ENCODE measurements around the gene GRHL1.

Gene GRHL1

GRCh38 chr2:9946818-9947217 is 4.7 kb upstream of the GRHL1 start:
- no peak overlapping the region for H3K4me3 ChIP-seq (ENCODE audit: low read depth in 1 of 5, low read length in 5 of 5)
- no peak overlapping the region for H3K27ac ChIP-seq (ENCODE audit: low read depth, low read length)
- no peaks in the 10 kb centered on the region for H3K9me3 ChIP-seq (ENCODE audit: control insufficient read depth in 5 of 5, low read length in 5 of 5)
- H3K27me3 ChIP-seq (ENCODE audit: control insufficient read depth in 5 of 5, insufficient read depth in 4 of 5, low read length in 5 of 5), result peaks cover 0 to 19% (median 8%) of the 10 kb centered on the region in 5 donors
- no peaks in the 10 kb centered on the region for H3K36me3 ChIP-seq (ENCODE audit: control insufficient read depth in 5 of 5, insufficient read depth in 5 of 5, low read length in 5 of 5)
- H3K4me1 ChIP-seq (ENCODE audit: control insufficient read depth in 5 of 5, insufficient read depth in 5 of 5, low read length in 5 of 5), result peaks cover 0 to 9% (median 1%) of the 10 kb centered on the region in 5 donors
- H3K9ac ChIP-seq (ENCODE audit: low read length in 5 of 5), result no peak overlapping the region

- Histone ChIP-seq H3K9me3 (ENCODE audit: control insufficient read depth in 5 of 5, low read length in 5 of 5) (no peaks in the 10 kb centered on the region), H3K36me3 (ENCODE audit: control insufficient read depth in 5 of 5, insufficient read depth in 5 of 5, low read length in 5 of 5) (no peaks in the 10 kb centered on the region), H3K27me3 (ENCODE audit: control insufficient read depth in 5 of 5, insufficient read depth in 4 of 5, low read length in 5 of 5) (peaks cover 0 to 19% (median 7%) of the 10 kb centered on the region in 5 donors), H3K4me1 (ENCODE audit: control insufficient read depth in 5 of 5, insufficient read depth in 5 of 5, low read length in 5 of 5) (peaks cover 1 to 20% (median 15%) of the 10 kb centered on the region in 5 donors), H3K9ac (ENCODE audit: low read length in 5 of 5) (no peak overlapping the region), H3K4me3 (ENCODE audit: low read depth in 1 of 5, low read length in 5 of 5) (no peak overlapping the region), H3K27ac (ENCODE audit: low read depth, low read length) (no peak overlapping the region)
Measured at GRCh38 chr2:9948721-9949120, 2.8 kb upstream of the GRHL1 start.

GRCh38 chr2:9949239-9949991 is 2.1 kb upstream of the GRHL1 start:
- Histone ChIP-seq H3K27ac (ENCODE audit: low read depth, low read length) (no peak overlapping the region), H3K9me3 (ENCODE audit: control insufficient read depth in 5 of 5, low read length in 5 of 5) (no peaks in the 10 kb centered on the region), H3K27me3 (ENCODE audit: control insufficient read depth in 5 of 5, insufficient read depth in 4 of 5, low read length in 5 of 5) (peaks cover 0 to 17% (median 6%) of the 10 kb centered on the region in 5 donors), H3K36me3 (ENCODE audit: control insufficient read depth in 5 of 5, insufficient read depth in 5 of 5, low read length in 5 of 5) (no peaks in the 10 kb centered on the region), H3K4me3 (ENCODE audit: low read depth in 1 of 5, low read length in 5 of 5) (no peak overlapping the region), H3K9ac (ENCODE audit: low read length in 5 of 5) (no peak overlapping the region), H3K4me1 (ENCODE audit: control insufficient read depth in 5 of 5, insufficient read depth in 5 of 5, low read length in 5 of 5) (peaks cover 2 to 23% (median 22%) of the 10 kb centered on the region in 5 donors)

- peaks cover 2 to 24% (median 23%) of the 10 kb centered on the region in 5 donors for H3K4me1 ChIP-seq (ENCODE audit: control insufficient read depth in 5 of 5, insufficient read depth in 5 of 5, low read length in 5 of 5)
- H3K9me3 ChIP-seq (ENCODE audit: control insufficient read depth in 5 of 5, low read length in 5 of 5), result no peaks in the 10 kb centered on the region
- H3K4me3 ChIP-seq (ENCODE audit: low read depth in 1 of 5, low read length in 5 of 5), result peak overlapping the region in 3 of 5 donors; percentile 59 to 75 (median 69)
- H3K27ac ChIP-seq (ENCODE audit: low read depth, low read length), result no peak overlapping the region
- H3K27me3 ChIP-seq (ENCODE audit: control insufficient read depth in 5 of 5, insufficient read depth in 4 of 5, low read length in 5 of 5), result peaks cover 0 to 12% (median 4%) of the 10 kb centered on the region in 5 donors
- peaks cover 0 to under 1% (median 0%) of the 10 kb centered on the region in 5 donors for H3K36me3 ChIP-seq (ENCODE audit: control insufficient read depth in 5 of 5, insufficient read depth in 5 of 5, low read length in 5 of 5)
- H3K9ac ChIP-seq (ENCODE audit: low read length in 5 of 5), result peak overlapping the region in 2 of 5 donors; percentile 49 to 68
Measured at GRCh38 chr2:9949992-9950520, 1.4 kb upstream of the GRHL1 start.

- Histone ChIP-seq H3K9me3 (ENCODE audit: control insufficient read depth in 5 of 5, low read length in 5 of 5) (no peaks in the 10 kb centered on the region), H3K4me1 (ENCODE audit: control insufficient read depth in 5 of 5, insufficient read depth in 5 of 5, low read length in 5 of 5) (peaks cover 2 to 24% (median 23%) of the 10 kb centered on the region in 5 donors), H3K36me3 (ENCODE audit: control insufficient read depth in 5 of 5, insufficient read depth in 5 of 5, low read length in 5 of 5) (peaks cover 0 to 3% (median 0%) of the 10 kb centered on the region in 5 donors), H3K9ac (ENCODE audit: low read length in 5 of 5) (peak overlapping the region in 4 of 5 donors; percentile 24 to 72 (median 58)), H3K27me3 (ENCODE audit: control insufficient read depth in 5 of 5, insufficient read depth in 4 of 5, low read length in 5 of 5) (peaks cover 0 to 7% (median 4%) of the 10 kb centered on the region in 5 donors), H3K4me3 (ENCODE audit: low read depth in 1 of 5, low read length in 5 of 5) (peak overlapping the region in 4 of 5 donors; percentile 59 to 75 (median 66)), H3K27ac (ENCODE audit: low read depth, low read length) (no peak overlapping the region)
Measured at GRCh38 chr2:9950521-9951271, 797 bp upstream of the GRHL1 start.

GRCh38 chr2:9951272-9951521 is 296 bp upstream of the GRHL1 start:
- Histone ChIP-seq H3K4me3 (ENCODE audit: low read depth in 1 of 5, low read length in 5 of 5) (peak overlapping the region in 4 of 5 donors; percentile 59 to 75 (median 66)), H3K36me3 (ENCODE audit: control insufficient read depth in 5 of 5, insufficient read depth in 5 of 5, low read length in 5 of 5) (peaks cover 0 to 3% (median 0%) of the 10 kb centered on the region in 5 donors), H3K4me1 (ENCODE audit: control insufficient read depth in 5 of 5, insufficient read depth in 5 of 5, low read length in 5 of 5) (peaks cover 2 to 24% (median 23%) of the 10 kb centered on the region in 5 donors), H3K9ac (ENCODE audit: low read length in 5 of 5) (peak overlapping the region in 2 of 5 donors; percentile 49 to 68), H3K27me3 (ENCODE audit: control insufficient read depth in 5 of 5, insufficient read depth in 4 of 5, low read length in 5 of 5) (peaks cover 0 to 2% (median 0%) of the 10 kb centered on the region in 5 donors), H3K27ac (ENCODE audit: low read depth, low read length) (no peak overlapping the region), H3K9me3 (ENCODE audit: control insufficient read depth in 5 of 5, low read length in 5 of 5) (no peaks in the 10 kb centered on the region)

GRCh38 chr2:9952286-9952737 is 819 bp downstream of the GRHL1 start:
- H3K27ac ChIP-seq (ENCODE audit: low read depth, low read length), result no peak overlapping the region
- no peaks in the 10 kb centered on the region for H3K27me3 ChIP-seq (ENCODE audit: control insufficient read depth in 5 of 5, insufficient read depth in 4 of 5, low read length in 5 of 5)
- H3K9ac ChIP-seq (ENCODE audit: low read length in 5 of 5), result peak overlapping the region in 4 of 5 donors; percentile 12 to 71 (median 48)

GRCh38 chr2:9952856-9953503 is 1.5 kb downstream of the GRHL1 start:
- Histone ChIP-seq H3K4me1 (ENCODE audit: control insufficient read depth in 5 of 5, insufficient read depth in 5 of 5, low read length in 5 of 5) (peaks cover 2 to 26% (median 24%) of the 10 kb centered on the region in 5 donors), H3K4me3 (ENCODE audit: low read depth in 1 of 5, low read length in 5 of 5) (peak overlapping the region in 4 of 5 donors; percentile 69 to 75 (median 74))

More at GRCh38 chr2:9952286-9952737, 819 bp downstream of the GRHL1 start:
- Histone ChIP-seq H3K4me3 (ENCODE audit: low read depth in 1 of 5, low read length in 5 of 5) (peak overlapping the region; percentile 54 to 75 (median 72)), H3K4me1 (ENCODE audit: control insufficient read depth in 5 of 5, insufficient read depth in 5 of 5, low read length in 5 of 5) (peaks cover 2 to 24% (median 23%) of the 10 kb centered on the region in 5 donors), H3K36me3 (ENCODE audit: control insufficient read depth in 5 of 5, insufficient read depth in 5 of 5, low read length in 5 of 5) (peaks cover 0 to 3% (median 0%) of the 10 kb centered on the region in 5 donors), H3K9me3 (ENCODE audit: control insufficient read depth in 5 of 5, low read length in 5 of 5) (no peaks in the 10 kb centered on the region)

GRCh38 chr2:9954136-9954535 is 2.6 kb downstream of the GRHL1 start:
- H3K9ac ChIP-seq (ENCODE audit: low read length in 5 of 5), result peak overlapping the region in 1 of 5 donors; percentile 28
- H3K4me3 ChIP-seq (ENCODE audit: low read depth in 1 of 5, low read length in 5 of 5), result no peak overlapping the region
- no peaks in the 10 kb centered on the region for H3K27me3 ChIP-seq (ENCODE audit: control insufficient read depth in 5 of 5, insufficient read depth in 4 of 5, low read length in 5 of 5)
- peaks cover 0 to 3% (median 2%) of the 10 kb centered on the region in 5 donors for H3K36me3 ChIP-seq (ENCODE audit: control insufficient read depth in 5 of 5, insufficient read depth in 5 of 5, low read length in 5 of 5)
- H3K9me3 ChIP-seq (ENCODE audit: control insufficient read depth in 5 of 5, low read length in 5 of 5), result no peaks in the 10 kb centered on the region
- peaks cover 2 to 26% (median 24%) of the 10 kb centered on the region in 5 donors for H3K4me1 ChIP-seq (ENCODE audit: control insufficient read depth in 5 of 5, insufficient read depth in 5 of 5, low read length in 5 of 5)
- H3K27ac ChIP-seq (ENCODE audit: low read depth, low read length), result peak overlapping the region; percentile 25

More at GRCh38 chr2:9952856-9953503, 1.5 kb downstream of the GRHL1 start:
- Histone ChIP-seq H3K36me3 (ENCODE audit: control insufficient read depth in 5 of 5, insufficient read depth in 5 of 5, low read length in 5 of 5) (peaks cover 0 to 3% (median 0%) of the 10 kb centered on the region in 5 donors), H3K27me3 (ENCODE audit: control insufficient read depth in 5 of 5, insufficient read depth in 4 of 5, low read length in 5 of 5) (no peaks in the 10 kb centered on the region), H3K9me3 (ENCODE audit: control insufficient read depth in 5 of 5, low read length in 5 of 5) (no peaks in the 10 kb centered on the region), H3K9ac (ENCODE audit: low read length in 5 of 5) (no peak overlapping the region), H3K27ac (ENCODE audit: low read depth, low read length) (no peak overlapping the region)

All from subcutaneous abdominal adipose tissue (tissue), 5 donors.